ENCODE results near the gene LIX1L.

LIX1L gene

DNA sequence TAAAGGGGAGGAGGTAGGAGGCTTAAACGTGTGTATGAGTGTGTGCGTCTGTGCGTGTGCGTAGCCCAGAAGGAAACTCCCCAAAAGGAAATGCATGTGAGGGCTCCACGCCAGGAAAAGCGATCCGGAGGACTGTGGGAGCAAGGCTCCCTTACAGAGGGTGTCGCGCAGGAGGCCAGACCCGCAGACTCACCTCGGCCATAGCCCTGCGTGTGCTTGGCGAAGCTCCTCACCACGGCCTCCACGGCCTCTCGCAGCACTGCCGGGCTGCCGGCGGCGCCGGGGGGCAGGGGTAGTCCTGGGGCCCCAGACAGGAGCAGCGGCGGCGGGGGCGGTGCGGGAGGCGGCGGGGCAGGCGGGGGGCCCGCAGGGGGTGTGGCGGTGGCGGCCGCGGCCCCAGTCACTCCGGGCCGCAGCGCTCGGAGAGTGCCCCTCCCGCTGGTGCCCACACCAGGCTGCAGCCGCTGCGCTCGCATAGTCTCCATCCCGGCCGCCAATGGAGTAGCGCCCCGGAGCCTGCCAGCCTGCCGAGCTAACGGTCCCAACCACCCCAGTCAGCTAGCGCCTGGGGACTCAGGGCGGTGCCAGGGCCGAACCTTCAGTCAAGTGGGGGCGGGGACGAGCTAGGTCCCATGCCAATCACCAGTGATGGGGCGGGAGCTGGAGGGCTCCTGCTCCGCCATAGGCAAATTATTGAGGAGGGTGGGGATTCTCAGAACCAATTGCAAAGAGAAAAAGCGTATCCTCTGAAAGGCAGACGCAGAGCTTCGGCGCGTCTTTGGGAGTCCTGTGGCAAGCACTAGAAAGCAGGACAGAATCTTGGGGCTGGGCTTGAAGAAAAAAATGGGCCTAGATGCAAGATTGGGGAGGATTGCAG is at the start of gene LIX1L:
LIX1L (minus strand) TSS at position 575 of the 877 bp plus-strand sequence; CDS start at position 485, 90 bp downstream.
- peak; percentile 93 for DNase-seq

DNA sequence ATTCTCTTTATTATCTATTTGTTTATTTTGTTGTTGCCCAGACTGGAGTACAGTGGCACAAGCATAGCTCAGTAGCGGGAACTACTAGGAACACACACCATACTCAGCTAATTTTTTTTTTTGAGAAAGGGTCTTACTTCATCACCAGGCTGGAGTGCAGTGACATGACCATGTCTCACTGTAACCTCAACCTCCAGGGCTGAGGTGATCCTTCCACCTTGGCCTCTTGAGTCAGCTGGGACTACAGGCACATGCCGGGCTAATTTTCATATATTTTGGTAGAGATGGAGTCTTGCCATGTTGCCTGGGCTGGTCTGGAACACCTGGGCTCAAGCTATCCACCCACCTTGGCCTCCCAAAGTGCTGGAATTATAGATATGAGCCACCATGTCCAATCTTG is 43.9 kb upstream of the LIX1L start:
- DNase-seq = no peak

DNA sequence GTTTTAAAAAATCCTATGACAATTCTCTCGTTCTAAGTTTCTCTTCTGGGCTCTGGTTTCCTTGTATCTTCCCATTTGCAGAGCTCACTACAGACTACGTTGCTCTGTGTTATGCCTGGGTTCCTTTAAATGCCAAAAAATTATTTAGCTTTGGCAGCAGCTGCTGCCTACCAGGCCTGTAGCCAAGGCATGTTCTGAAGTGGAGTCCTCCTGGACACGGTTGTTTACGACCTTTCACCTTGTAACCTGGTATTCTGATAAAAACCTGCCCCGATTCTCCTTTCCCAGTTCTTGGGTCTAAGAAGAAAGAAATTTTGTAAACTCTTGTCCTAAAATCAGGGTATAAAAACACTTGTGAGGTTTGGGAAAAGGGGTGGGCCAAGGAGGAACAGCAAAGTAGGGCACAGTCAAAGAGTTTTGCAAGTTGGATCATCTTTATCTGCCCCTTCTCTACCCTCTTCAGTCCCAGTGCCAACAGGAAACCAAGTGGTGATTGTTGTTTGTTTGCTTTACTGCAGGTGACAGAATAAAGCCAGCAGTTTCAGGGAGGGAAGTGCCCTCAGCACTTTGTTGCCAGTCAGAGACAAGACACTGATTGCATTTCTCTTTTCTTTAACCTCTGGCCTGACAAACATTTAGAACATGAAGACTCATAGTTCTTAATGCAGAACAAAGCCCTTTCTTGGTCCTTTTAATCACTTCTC is 41.7 kb upstream of the LIX1L start:
- DNase-seq = no peak

DNA sequence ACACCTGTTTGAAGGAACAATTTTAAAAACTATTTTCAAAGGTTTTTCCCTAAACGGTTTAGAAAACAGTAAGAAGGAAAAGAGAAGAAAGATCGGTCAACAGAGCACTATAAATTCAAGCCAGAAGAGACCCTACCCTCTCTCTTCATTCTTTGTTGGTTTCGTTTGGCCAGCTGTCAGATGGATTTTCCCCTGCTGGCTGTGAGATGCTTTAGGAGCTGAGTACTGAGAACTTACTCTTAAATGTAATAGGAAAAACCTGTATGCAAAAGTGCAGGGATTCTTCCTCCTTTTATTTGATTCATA is 39.9 kb upstream of the LIX1L start:
- no peak for DNase-seq

DNA sequence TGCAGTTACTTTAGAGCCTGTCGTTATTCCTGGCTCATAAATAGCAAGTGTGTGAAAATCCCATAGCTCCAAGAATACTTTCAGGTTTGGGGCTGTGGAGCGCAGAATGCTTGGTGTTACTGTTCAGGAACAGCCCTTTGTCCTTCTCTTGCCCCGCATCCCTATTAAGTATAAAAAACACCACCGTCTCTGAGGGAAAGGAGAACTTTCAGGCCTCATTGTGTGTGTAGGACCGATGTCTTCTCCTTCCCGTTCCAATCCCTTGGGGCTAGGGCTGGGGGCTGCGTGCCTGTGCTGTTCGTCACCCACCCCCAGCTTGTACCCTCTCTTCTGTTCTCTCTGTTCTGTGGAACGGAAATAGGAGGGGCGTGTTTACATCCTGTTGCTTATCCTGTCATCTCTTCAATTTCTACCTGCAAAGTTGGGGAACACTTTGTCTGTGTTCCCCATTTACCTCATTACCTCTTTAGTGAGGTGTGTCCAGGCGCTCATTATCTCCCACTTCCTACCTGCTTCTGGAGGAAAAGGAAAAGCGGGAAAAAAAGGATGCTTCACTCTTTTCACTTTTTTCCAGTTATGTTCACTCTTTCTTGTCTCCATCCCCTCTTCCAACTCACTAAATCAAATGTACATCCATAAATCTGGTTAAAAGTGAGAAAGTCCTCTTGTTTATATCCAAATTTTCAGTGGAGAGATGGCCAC is 39.4 kb upstream of the LIX1L start:
- DNase-seq = peak in 1 of 2 experiments; percentile 40

DNA sequence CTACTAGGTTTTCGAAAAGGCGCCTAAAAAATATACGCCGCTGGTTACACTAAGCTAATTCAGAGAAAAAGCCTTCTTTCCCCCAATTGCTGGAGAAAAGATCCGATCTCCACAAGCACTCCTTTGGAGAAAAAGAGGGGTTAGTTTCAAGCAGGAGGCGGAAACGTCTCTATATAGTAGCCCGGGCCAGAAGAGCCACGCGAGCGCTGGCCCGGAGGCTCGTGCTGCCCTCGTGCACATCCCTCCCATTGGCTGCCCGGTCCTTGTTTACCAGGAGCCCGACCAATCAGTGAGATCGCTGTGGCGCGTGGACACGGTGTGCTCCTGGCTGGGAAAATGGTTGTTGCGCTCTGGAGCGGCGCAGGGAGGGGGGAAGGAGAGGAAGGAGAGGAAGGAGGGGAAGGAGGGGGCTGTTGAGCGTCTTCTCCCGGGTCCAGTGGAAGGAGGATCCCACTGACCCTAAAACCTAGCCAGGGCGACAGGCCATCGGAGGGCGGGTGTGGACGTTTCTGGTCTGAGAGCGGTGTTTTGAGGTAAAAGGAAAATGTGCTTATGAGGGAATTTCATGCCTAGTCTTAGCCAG is 38.7 kb upstream of the LIX1L start, which contains the start of gene TXNIP:
TXNIP (minus strand) TSS at position 147 of the 583 bp plus-strand sequence. CDS start 313 bp downstream, outside the sequence.
- peak; percentile 74 to 79 for DNase-seq

DNA sequence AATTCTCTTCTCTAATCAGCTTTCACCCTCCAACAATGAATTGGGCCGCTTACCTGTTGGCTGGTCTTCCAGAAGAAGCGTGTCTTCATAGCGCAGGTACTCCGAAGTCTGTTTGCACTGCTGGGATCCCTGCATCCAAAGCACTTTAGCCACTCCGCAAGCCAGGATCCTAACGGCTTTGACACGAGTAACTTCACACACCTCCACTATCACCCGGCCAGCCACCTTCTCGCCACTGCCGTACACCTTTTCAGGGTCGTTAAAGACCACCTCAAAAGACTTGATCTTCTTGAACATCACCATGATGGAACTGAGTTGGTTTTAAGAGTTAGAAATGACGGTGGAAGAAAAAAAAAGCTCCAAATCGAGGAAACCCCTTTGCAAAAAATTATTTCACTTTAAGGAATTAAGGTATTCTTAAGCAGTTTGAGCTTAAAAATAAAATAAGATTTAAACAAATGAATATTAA is 38.2 kb upstream of the LIX1L start:
- no peak for DNase-seq

DNA sequence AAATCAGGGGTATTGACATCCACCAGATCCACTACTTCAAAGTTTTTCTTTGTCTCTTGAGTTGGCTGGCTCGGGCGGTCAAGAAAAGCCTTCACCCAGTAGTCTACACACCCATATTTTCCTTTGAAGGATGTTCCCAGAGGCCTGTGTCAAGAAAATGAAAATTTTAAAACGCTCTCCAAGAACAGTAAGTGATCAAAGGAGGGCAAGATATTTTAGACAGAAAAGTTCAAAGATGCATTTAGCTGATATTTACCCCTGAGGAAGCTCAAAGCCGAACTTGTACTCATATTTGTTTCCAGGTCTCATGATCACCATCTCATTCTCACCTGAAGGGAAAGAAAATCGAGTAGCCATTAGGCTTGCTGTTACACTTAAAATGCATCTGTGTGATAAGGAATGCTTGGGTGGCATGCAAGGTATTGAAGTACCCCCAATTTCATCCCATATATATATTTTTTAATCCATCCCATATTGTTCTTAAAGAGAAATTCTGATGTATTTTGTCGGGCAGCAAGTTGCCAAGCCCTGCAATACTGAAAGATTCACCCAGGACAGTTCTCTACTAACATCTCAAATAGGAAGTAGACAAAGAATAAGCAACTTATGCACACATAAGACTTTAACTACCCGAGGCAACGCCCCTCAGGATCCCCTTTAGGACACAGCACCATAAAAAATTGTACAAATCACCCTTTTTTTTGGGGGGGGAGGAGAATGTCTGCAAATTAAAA is 37.5 kb upstream of the LIX1L start:
- no peak for DNase-seq

DNA sequence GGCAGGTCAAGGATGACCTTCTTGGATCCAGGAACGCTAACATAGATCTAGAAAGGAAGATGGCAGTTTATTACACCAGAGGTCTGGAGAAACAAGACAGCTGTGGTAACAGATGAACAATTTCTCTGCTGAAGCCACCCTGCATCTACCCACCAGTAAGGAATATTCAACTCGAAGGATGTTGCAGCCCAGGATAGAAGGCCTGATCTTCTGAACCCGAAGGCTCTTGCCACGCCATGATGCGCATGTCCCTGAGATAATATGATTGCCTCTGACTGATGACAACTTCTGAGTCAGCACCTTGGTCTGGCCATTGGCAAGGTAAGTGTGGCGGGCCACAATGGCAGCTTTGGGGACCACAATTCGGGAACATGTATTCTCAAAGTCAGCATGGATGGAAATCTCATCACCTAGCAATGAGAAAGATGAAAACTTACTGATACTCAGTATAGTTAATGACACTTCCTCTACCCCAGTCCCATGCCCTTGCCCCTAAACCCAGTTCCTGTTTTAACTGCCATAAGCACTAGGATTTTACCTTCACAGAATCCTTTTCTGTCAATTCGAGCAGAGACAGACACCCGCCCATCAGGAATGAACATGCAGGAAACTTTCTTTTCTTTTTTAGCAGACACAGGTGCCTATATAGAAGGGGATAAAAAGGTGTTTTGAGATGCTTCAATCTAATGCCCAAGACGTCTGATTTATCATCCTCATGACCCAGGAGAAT is 36.7 kb upstream of the LIX1L start:
- DNase-seq = no peak

DNA sequence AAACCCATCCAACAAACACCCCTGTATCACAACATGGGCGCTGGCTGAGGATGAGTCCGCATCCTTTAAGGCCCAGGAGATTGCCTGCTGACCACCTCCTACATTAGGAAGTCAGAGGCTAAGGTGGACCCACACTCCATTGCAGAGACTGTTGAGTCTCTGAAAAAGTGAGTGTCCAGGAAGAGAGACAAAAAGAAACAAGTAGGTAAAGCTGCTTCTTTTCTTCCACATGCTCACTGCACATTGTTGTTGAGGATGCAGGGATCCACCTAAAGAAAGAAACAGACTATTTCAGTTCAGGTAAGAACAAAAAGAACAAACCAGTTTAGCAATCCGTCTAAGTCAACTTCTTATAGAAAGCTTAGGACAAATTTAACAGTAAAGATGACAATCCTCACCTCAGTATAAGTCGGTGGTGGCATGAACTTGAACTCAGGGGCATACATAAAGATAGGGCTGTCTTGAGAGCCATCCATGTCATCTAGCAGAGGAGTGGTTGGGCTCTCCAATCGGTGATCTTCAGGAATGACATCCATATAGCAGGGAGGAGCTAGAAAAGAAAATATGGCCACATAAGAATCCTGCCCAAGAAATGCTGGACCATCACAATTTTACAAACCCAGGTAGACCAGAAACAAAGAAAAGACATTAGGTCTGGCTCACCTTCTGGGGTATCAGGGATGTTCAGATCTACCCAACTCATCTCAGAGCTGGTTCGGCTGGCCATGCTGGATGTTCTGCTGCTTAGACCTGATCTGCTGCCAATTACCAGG is 36.0 kb upstream of the LIX1L start:
- no peak for DNase-seq

DNA sequence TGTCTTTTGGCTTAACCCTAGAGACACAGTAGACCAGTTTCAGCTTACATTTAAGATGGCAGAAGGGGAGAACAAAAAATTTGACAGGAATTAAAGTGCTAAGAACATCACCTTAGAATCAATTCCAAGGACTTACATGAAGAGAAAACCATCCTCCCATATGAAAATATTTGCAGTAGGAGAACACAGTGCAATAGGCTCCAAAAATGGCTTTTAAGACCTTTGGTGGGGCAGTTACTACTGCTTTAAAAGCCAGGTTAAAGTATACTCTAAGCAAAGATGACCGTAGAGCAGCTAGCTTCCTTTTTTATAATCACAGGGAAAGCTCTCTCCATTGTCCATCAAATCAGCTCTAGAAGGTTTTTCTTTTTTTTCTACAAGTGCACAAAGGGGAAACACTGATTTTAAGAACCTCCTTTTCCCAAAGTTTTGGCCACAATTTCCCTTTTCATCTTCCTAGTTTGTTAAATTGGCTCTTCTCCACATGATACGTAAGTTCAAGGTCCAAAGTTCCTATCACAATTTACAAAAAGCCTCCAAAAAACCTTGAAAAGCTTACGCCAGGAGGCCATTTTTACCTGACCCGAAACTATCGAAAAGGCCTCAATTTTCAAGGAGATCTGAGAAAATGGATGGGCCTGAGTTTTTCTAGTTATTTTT is 35.3 kb upstream of the LIX1L start:
- no peak for DNase-seq

DNA sequence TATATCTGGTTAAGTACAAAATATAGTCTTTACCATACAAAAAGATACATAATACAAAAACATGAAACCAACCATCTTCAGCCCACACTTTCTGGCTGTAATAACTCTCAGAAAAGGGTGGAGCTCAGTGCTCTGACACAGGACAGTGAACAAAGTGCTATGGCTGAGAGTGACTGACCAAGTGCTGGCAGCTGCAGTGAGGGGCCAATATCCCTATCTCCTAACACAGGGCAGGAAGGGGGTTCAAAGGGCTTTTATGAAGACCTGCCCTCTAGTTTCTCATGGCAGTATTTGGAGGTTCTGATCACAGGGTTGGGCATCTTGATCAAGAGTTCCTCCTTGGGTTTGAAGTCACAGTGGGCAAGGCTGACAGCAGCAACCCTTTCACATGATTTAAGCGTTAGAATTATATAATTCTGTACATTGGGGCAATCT is 34.7 kb upstream of the LIX1L start:
- DNase-seq = no peak

DNA sequence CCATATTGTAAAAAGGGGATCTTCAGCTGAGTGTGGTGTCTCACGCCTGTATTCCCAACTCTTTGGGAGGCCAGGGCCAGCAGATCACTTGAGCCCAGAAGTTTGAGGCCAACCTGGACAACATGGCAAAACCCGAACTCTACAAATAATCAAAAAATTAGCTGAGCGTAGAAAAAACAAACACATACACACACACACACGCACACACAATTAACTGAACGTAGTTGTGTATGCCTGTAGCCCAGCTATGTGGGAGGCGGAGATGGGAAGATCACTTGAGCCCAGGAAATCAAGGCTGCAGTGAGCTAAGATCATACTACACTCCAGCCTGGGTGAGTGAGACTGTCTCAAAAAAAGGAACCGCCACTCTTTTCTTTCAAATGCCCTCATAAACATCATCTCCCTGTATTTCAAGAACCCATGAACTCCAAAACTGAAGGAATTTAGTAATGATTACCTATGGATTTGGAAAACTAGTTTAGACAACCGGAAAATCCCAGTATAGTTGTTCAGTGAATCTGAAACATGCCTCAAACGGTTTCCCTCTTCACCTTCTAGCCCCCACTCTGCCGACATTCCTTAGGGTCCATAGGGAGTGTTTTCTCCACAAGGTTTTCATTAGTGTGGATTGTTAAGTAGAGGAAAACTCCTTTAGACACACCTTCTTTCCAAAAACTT is 34.1 kb upstream of the LIX1L start:
- no peak for DNase-seq

DNA sequence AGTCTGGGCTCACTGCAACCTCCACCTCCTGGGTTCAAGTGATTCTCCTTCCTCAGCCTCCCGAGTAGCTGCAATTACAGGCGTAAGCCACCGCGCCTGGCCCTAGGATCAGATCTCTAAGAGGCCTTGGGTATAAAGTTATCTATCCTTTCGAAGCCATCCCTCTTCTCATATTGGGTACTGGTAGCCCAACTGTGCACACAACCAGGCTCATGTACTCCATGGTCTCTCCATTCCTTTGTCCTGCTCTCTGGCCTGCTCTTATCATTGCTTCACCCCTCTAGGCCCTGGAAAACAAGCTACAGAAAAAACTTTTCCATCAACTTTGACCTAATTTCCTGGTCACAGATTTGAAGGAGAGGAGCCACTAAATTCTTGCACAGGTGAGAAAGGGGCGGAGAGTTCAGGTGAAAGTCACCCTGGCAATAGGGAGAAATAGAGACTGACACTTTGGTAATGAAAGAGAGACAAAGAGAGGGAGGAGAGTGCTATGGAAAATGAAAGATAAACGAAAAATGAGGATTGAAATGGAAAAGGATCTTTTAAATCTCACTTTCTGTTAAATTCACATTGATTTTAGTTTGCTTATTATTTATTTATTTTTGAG is 32.5 kb upstream of the LIX1L start:
- DNase-seq = no peak

DNA sequence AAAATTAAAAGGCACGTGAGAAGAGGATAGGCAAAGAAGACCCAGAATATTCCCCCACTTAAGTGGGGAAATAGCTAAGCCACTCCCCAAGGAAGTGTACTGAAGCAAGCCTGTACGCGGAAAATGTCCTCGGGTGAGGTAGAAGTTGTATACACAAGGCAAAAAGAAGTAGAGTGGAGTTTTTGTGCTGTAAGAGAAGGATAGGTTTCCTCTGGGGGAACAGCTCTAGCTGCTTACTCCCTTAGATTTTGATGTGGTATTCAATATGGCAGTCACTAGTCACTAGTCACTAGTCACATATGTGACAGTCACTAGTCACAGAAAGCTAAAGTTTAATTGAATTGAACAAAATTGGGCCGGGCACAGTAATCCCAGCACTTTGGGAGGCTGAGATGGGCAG is 31.0 kb upstream of the LIX1L start:
- no peak for DNase-seq

DNA sequence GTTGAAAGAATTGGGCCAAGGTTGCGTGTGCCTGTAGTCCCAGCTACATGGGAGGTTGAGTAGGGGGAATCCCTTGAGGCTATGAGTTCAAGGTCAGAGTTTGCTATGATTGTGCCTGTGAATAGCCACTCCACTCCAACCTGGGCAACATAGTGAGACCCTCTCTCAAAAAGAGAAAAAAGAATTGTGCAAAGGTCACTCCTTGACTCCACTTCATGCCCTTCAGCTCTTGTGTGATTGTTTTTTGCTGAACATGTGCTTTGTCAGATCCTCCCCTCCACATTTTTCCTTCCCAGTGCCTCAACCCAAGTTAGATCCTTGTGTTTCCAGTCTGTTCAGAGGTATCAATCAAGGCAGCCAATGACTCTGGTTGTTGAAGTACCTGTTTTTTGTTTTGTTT is 30.1 kb upstream of the LIX1L start:
- DNase-seq = no peak

DNA sequence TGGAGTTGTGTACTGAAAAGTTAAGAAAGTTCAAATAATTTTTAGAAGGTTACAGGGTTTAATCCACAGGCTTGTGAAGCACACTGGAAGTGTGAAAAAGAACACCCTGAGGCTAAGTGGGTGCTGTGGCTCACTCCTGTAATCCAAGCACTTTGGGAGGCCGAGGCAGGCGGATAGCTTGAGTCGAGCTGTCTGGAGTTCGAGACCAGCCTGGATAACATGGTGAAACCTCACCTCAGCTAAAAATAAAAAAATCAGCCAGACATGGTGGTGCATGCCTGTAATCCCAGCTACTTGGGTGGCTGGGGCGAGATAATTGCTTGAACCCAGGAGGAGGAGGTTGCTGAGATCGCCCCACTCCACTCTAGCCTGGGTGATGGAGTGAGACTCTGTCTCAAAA is 28.7 kb upstream of the LIX1L start:
- no peak for DNase-seq

DNA sequence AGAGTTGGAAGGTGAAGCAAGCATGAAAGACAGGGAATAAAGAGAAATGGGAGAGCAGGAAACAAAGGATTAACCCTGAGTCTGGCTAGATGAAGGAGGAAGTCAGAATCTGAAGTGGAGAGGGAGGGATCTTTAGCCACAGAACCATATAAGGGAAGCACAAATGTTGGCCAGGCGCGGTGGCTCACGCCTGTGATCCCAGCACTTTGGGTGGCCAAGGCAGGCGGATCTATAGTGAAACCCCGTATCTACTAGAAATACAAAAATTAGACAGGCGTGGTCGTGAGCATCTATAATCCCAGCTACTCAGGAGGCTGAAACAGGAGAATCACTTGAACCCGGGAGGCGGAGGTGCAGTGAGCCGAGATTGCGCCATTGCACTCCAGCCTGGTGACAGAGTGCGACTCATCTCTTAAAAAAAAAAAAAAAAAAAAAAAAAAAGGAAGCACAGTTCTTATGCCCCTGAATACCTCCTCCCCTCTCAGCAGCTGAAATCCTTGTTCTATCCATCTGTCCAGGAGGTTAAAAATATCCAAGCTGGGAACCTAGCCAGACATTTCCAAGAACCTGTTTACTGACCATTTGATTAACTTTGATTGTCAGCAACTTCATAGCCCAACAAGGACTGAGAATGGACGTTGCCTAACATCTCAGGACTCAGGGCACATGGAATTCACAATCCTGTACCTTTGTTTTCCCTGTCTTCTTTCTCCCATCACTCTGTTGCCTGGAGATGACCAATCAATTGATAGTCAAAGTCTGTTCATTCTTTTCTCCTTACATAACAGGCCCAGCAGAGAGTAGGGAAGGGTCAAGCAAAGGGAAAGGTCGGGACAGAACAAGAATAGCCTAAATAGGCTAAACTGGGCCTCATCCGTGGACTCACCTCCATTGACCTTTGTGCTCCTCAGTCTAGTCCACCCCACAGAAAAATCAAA is 28.0 kb upstream of the LIX1L start:
- no peak for DNase-seq

All from activated CD4-positive, alpha-beta T cell treated with anti-CD3 and anti-CD28 coated beads, Interleukin-2, amount 50 U/mL, for 4 hours (primary cell).